K562 (cell line): ENCODE results near the gene OTULINL. TPM values are rescaled to one million over a fixed set of nuclear protein-coding genes. Genes with fewer than 3 reads are reported as not detected.
A peak's percentile ranks its signal among the peaks of the same experiment; 100 is the strongest.

Source experiments
- ATAC-seq: fragments of 200-7000 bp; cut with Tn5 transposase; 3 replicates; pipeline ENCODE4 v1.9.1; 2020; ENCODE audit warnings: moderate library complexity
- BruUV-seq: library from RNA; stranded (reverse); fragments of 400-500 nt; replicated peaks from 2 replicates; lab custom pipeline; 2021; lab: Mats Ljungman, UMichigan
- CTCF ChIA-PET: fragments of 300-600 bp; formaldehyde crosslinking; extraction: SDS; loops from one replicate; lab custom pipeline; 2021; ENCODE audit warnings: low intra/inter-chr PET ratio; lab: Yijun Ruan, JAX
- POLR2A ChIA-PET: fragments of 300-600, 350-650 bp; sonication (Branson Sonifier 250); formaldehyde crosslinking; extraction: SDS; loops from one replicate; lab custom pipeline; 2021; ENCODE audit warnings: antibody characterized with exemption, inconsistent platforms; lab: Yijun Ruan, JAX
- DNase-seq, 4 experiments: peaks; one replicate each; pipeline versions ENCODE4 v3.0.0 to v3.0.0-alpha.2; 2011 to 2018; ENCODE audit warnings: low spot score in 3 of 4, mixed read lengths in 3 of 4; ENCODE audit errors: extremely low read depth in 1 of 4
- FAIRE-seq: peaks from 2 replicates; lab custom pipeline; 2011; peaks lifted over from hg19 to GRCh38; lab: Jason Lieb, UNC
- H2AFZ ChIP-seq: 2 replicates; pipeline ENCODE4 v1.6.0; 2011; ENCODE audit warnings: low read depth, low read length, control low read depth, inconsistent platforms
- H3K27ac ChIP-seq: fragments of 200-600 bp; 3 replicates; pipeline ENCODE4 v1.8.0; 2011; ENCODE audit warnings: low read depth, mild to moderate bottlenecking, control low read depth, inconsistent platforms, low read length, moderate library complexity, mixed read lengths; ENCODE audit errors: extremely low read depth
- H3K27me3 ChIP-seq, 2 experiments: fragments of 300-600 bp in 1 of 2; 2 replicates in 1 of 2; 3 replicates in 1 of 2; pipeline versions ENCODE4 v1.6.0 to v1.8.0; 2011; ENCODE audit warnings: inconsistent platforms in 2 of 2, low read length in 2 of 2, mild to moderate bottlenecking in 1 of 2, mixed read lengths in 1 of 2, moderate library complexity in 1 of 2; ENCODE audit not compliant: control insufficient read depth in 2 of 2, insufficient read depth in 2 of 2
- H3K36me3 ChIP-seq: fragments of 300-600 bp; 3 replicates; pipeline ENCODE4 v1.8.0; 2011; ENCODE audit warnings: mild to moderate bottlenecking, low read length, inconsistent platforms; ENCODE audit not compliant: control insufficient read depth, insufficient read depth
- H3K4me1 ChIP-seq, 2 experiments: fragments of 200-600 bp in 1 of 2; replicated peaks in 1 of 2; 2 replicates in 1 of 2; 3 replicates in 1 of 2; pipeline versions ENCODE4 v1.5.1 to v1.8.0; 2011; ENCODE audit warnings: inconsistent platforms in 2 of 2, low read length in 2 of 2, mild to moderate bottlenecking in 1 of 2, mixed read lengths in 1 of 2, moderate library complexity in 1 of 2; ENCODE audit not compliant: control insufficient read depth in 2 of 2, insufficient read depth in 2 of 2
- H3K4me2 ChIP-seq: 2 replicates; pipeline ENCODE4 v1.6.1; 2011; ENCODE audit warnings: low read length, control low read depth, inconsistent platforms, mixed read lengths; ENCODE audit not compliant: insufficient read depth
- H3K4me3 ChIP-seq: fragments of 200-600 bp; sonication (generic), shearing (Covaris generic); 2 replicates; pipeline ENCODE4 v1.5.1; 2016; ENCODE audit warnings: control low read depth, inconsistent platforms
- H3K79me2 ChIP-seq: fragments of 200-600 bp; 3 replicates; pipeline ENCODE4 v1.8.0; 2011; ENCODE audit warnings: low read length, inconsistent platforms; ENCODE audit not compliant: control insufficient read depth, insufficient read depth
- H3K9ac ChIP-seq, 2 experiments: 2 replicates each; pipeline versions ENCODE4 v1.6.0 to v1.6.1; 2011; ENCODE audit warnings: low read depth in 2 of 2, low read length in 2 of 2, control low read depth in 1 of 2, inconsistent platforms in 1 of 2, mild to moderate bottlenecking in 1 of 2, mixed read lengths in 1 of 2; ENCODE audit not compliant: insufficient read depth in 1 of 2
- H3K9me1 ChIP-seq: one replicate; pipeline ENCODE4 v1.6.0; 2011; ENCODE audit warnings: inconsistent platforms, mild to moderate bottlenecking, low read length, moderate library complexity; ENCODE audit not compliant: control insufficient read depth, insufficient read depth
- H3K9me3 ChIP-seq: replicated peaks from 2 replicates; pipeline ENCODE4 v1.5.1; 2011; ENCODE audit warnings: low read depth, low read length, inconsistent platforms; ENCODE audit not compliant: control insufficient read depth, insufficient read depth
- H4K20me1 ChIP-seq: replicated peaks from 2 replicates; pipeline ENCODE4 v1.6.1; 2011; ENCODE audit warnings: low read length, inconsistent platforms, mixed read lengths; ENCODE audit not compliant: control insufficient read depth, insufficient read depth
- NR1H2 ChIP-seq: sonication (generic); formaldehyde crosslinking; IDR thresholded peaks from 2 replicates; pipeline ENCODE4 v1.4.0; 2020; ENCODE audit warnings: mild to moderate bottlenecking, missing genetic modification reagents
- SPI1 ChIP-seq: IDR thresholded peaks from 2 replicates; pipeline ENCODE4 v1.6.1; 2011; ENCODE audit warnings: low read depth, low read length, control low read depth, borderline replicate concordance
- TFAM ChIP-seq: fragments of 250-450 bp; sonication (Bioruptor Pico); conservative IDR thresholded peaks from 2 replicates; pipeline ENCODE4 v1.5.0; 2021; ENCODE audit warnings: mild to moderate bottlenecking, moderate library complexity
- ZNF3 ChIP-seq: fragments of 250-450 bp; sonication (Bioruptor Pico); IDR thresholded peaks from 2 replicates; pipeline ENCODE4 v1.5.0; 2021; ENCODE audit warnings: mild to moderate bottlenecking, moderate library complexity
- ZNF586 ChIP-seq: fragments of 450-650 bp; formaldehyde crosslinking; conservative IDR thresholded peaks from 2 replicates; pipeline ENCODE4 v1.4.0; 2020; ENCODE audit warnings: mild to moderate bottlenecking, moderate library complexity
- WGBS: fragments of 100-300 bp; shearing (Covaris generic); methylation state at CpG from one replicate; pipeline ENCODE4 v1.1.6; 2016; ENCODE audit warnings: low coverage, mixed read lengths; ENCODE audit not compliant: insufficient coverage; ENCODE audit errors: missing lambda C conversion rate; 5-methylcytosine and 5-hydroxymethylcytosine counted together
- in situ Hi-C: fragments of 300-500 bp; cut with MboI; formaldehyde crosslinking; loops from 4 replicates; pipeline ENCODE4 v1.15.0; 2018; ENCODE audit warnings: inconsistent platforms, mixed read lengths
- intact Hi-C: fragments of 100-400 bp; cut with micrococcal nuclease; formaldehyde crosslinking; loops from 2 replicates; pipeline ENCODE4 v1.14.2; 2022
- polyA plus RNA-seq, 8 experiments: library from polyadenylated mRNA; depleted of rRNA in 4 of 8; stranded (reverse) in 5 of 8; unstranded in 3 of 8; fragments of >200 nt; fragmentation: Nextera tagmentation in 2 of 8; fragmentation: Illumina TruSeq in 1 of 8; extraction: Ambion mirVana in 2 of 8; extraction: Trizol in 1 of 8; gene quantifications; 2 replicates each; pipeline versions ENCODE4 v1.2.1 to v1.2.3, GENCODE V29; 2011 to 2014; ENCODE audit warnings: inconsistent platforms in 1 of 8, missing spikeins in 1 of 8
- total RNA-seq, 7 experiments: library from RNA; depleted of rRNA in 6 of 7; stranded (reverse); fragments of >200 nt in 6 of 7; fragmentation: Illumina TruSeq in 2 of 7; extraction: Trizol in 2 of 7; gene quantifications; 2 replicates each; pipeline versions ENCODE4 v1.2.1 to v1.2.3, GENCODE V29; 2011 to 2021; ENCODE audit warnings: low replicate concordance in 1 of 7

The OTULINL gene
- total and polyA plus RNA-seq, 9 of the 15 experiments (the other 6 are each of a cell fraction or from before 2014, with no cell fraction given) = 0.13 to 0.18 TPM; not detected in 7

- TF ChIP-seq TFAM (CRISPR knock-in tag) (no peak), NR1H2 (CRISPR knock-in tag) (no peak), ZNF586 (CRISPR knock-in tag) (no peak)
- TF ChIP-seq, all 486 proteins: peak for 0
Observed at GRCh38 chr5:14572836-14573235, 8.8 kb upstream of the OTULINL start (continued).

GRCh38 chr5:14574096-14574495 lies 7.5 kb upstream of the OTULINL start:
- Histone ChIP-seq H3K9ac (no peak overlapping the region), H3K9me1 (no peaks in the 10 kb centered on the region), H3K4me2 (no peak overlapping the region), H3K9me3 (no peaks in the 10 kb centered on the region; the same call in 1 of the 2 replicates), H3K27ac (no peak overlapping the region), H3K79me2 (no peaks in the 10 kb centered on the region), H3K4me1 (peaks cover 0 to 6% of the 10 kb centered on the region in 2 experiments; a peak in 1 of 5 replicates)
- ChIA-PET POLR2A (no interaction called here), CTCF (no interaction called here)
- BruUV-seq = no TSS peak
- ATAC-seq (no peak), DNase-seq (no peak)
- 2% methylated on average over 3 of the region's 3 CpGs for WGBS
- intact Hi-C loops = no loop called here
- no peak for TF ChIP-seq ZNF3 (CRISPR knock-in tag)
- peak; percentile 63; the same call in 1 of the 2 replicates for TF ChIP-seq SPI1
- TF ChIP-seq, all 486 proteins: peak for 1
- Histone ChIP-seq H2AFZ (no peak overlapping the region), H4K20me1 (no peaks in the 10 kb centered on the region), H3K27me3 (peaks cover 0 to 10% of the 10 kb centered on the region in 2 experiments; a peak in 1 of 5 replicates), H3K4me3 (no peak overlapping the region), H3K36me3 (no peaks in the 10 kb centered on the region)
- FAIRE-seq = no peak
- in situ Hi-C loops = no loop called here
